WTC11 (cell line): ENCODE data around the gene BTNL9. TPM values are rescaled to one million over a fixed set of nuclear protein-coding genes. Genes with fewer than 3 reads are reported as not detected.

Experiments used
- ATAC-seq: fragments of 200-7000 bp; cut with Tn5 transposase; 2 replicates; pipeline ENCODE4 v1.10.0; 2021; ENCODE audit warnings: mild to moderate bottlenecking, moderate library complexity
- CTCF ChIA-PET: fragments of 300-600 bp; sonication (Branson Sonifier 250); formaldehyde crosslinking; loops from one replicate; lab custom pipeline; 2021; ENCODE audit warnings: antibody characterized with exemption; lab: Charles Lee
- POLR2A ChIA-PET: fragments of 350-600 bp; sonication (Branson Sonifier 250); formaldehyde crosslinking; loops from one replicate; lab custom pipeline; 2021; ENCODE audit warnings: antibody characterized with exemption; lab: Charles Lee
- DNase-seq: peaks from one replicate; pipeline ENCODE4 v3.0.0; 2021; ENCODE audit warnings: low spot score
- H3K27ac Mint-ChIP-seq: 2 replicates; pipeline ENCODE4 v1.8.0; 2021; ENCODE audit warnings: mixed read lengths
- H3K27me3 Mint-ChIP-seq: 2 replicates; pipeline ENCODE4 v1.8.0; 2021; ENCODE audit warnings: low read depth, mild to moderate bottlenecking, moderate library complexity, mixed read lengths
- H3K36me3 Mint-ChIP-seq: 2 replicates; pipeline ENCODE4 v1.8.0; 2021; ENCODE audit warnings: mixed read lengths
- H3K4me1 Mint-ChIP-seq: 2 replicates; pipeline ENCODE4 v1.8.0; 2022; ENCODE audit warnings: mixed read lengths
- H3K4me3 Mint-ChIP-seq: 2 replicates; pipeline ENCODE4 v1.8.0; 2021; ENCODE audit warnings: mild to moderate bottlenecking, moderate library complexity, mixed read lengths
- H3K9me3 Mint-ChIP-seq: 2 replicates; pipeline ENCODE4 v1.8.0; 2021; ENCODE audit warnings: mixed read lengths
- AFF4 ChIP-seq: sonication (generic); formaldehyde crosslinking; IDR thresholded peaks from 2 replicates; pipeline ENCODE4 v1.8.1; 2023; ENCODE audit warnings: mild to moderate bottlenecking, missing genetic modification reagents, borderline replicate concordance
- ATF6 ChIP-seq: sonication (generic); formaldehyde crosslinking; IDR thresholded peaks from 2 replicates; pipeline ENCODE4 v1.8.1; 2023; ENCODE audit warnings: mild to moderate bottlenecking, missing genetic modification reagents
- CBFB ChIP-seq: sonication (generic); formaldehyde crosslinking; IDR thresholded peaks from 2 replicates; pipeline ENCODE4 v1.8.1; 2022; ENCODE audit warnings: mild to moderate bottlenecking, low read depth, missing genetic modification reagents
- FOXK1 ChIP-seq: sonication (generic); formaldehyde crosslinking; IDR thresholded peaks from 2 replicates; pipeline ENCODE4 v1.8.0; 2022; ENCODE audit warnings: mild to moderate bottlenecking, moderate library complexity, missing genetic modification reagents
- FOXP4 ChIP-seq: sonication (generic); formaldehyde crosslinking; IDR thresholded peaks from 2 replicates; pipeline ENCODE4 v1.8.0; 2022; ENCODE audit warnings: mild to moderate bottlenecking, missing genetic modification reagents
- GTF2I ChIP-seq: fragments of 250-450 bp; sonication (Bioruptor Pico); conservative IDR thresholded peaks from 2 replicates; pipeline ENCODE4 v1.4.0; 2021; ENCODE audit warnings: mild to moderate bottlenecking
- HMGXB4 ChIP-seq: sonication (generic); formaldehyde crosslinking; IDR thresholded peaks from 2 replicates; pipeline ENCODE4 v1.8.1; 2023; ENCODE audit warnings: mild to moderate bottlenecking, moderate library complexity, missing genetic modification reagents
- IRF1 ChIP-seq: sonication (generic); formaldehyde crosslinking; IDR thresholded peaks from 2 replicates; pipeline ENCODE4 v1.8.0; 2023; ENCODE audit warnings: missing genetic modification reagents
- KAT7 ChIP-seq: sonication (generic); formaldehyde crosslinking; IDR thresholded peaks from 2 replicates; pipeline ENCODE4 v1.8.1; 2023; ENCODE audit warnings: missing genetic modification reagents, mild to moderate bottlenecking, borderline replicate concordance
- MXD4 ChIP-seq: fragments of 250-450 bp; sonication (Bioruptor Pico); IDR thresholded peaks from 2 replicates; pipeline ENCODE4 v1.8.0; 2021; ENCODE audit warnings: mild to moderate bottlenecking, moderate library complexity, borderline replicate concordance
- NR3C1 ChIP-seq: sonication (generic); formaldehyde crosslinking; conservative IDR thresholded peaks from 2 replicates; pipeline ENCODE4 v1.8.1; 2023; ENCODE audit warnings: low read depth, mild to moderate bottlenecking, missing genetic modification reagents
- PREB ChIP-seq: sonication (generic); formaldehyde crosslinking; IDR thresholded peaks from 2 replicates; pipeline ENCODE4 v1.8.1; 2022; ENCODE audit warnings: mild to moderate bottlenecking, missing genetic modification reagents, moderate library complexity, borderline replicate concordance
- PRRX2 ChIP-seq: fragments of 250-450 bp; sonication (Bioruptor Pico); IDR thresholded peaks from 2 replicates; pipeline ENCODE4 v1.8.0; 2021; ENCODE audit warnings: mild to moderate bottlenecking
- RORB ChIP-seq: fragments of 250-450 bp; sonication (Bioruptor Pico); IDR thresholded peaks from 2 replicates; pipeline ENCODE4 v1.9.0; 2021; ENCODE audit warnings: mild to moderate bottlenecking
- SMAD4 ChIP-seq: sonication (generic); formaldehyde crosslinking; IDR thresholded peaks from 2 replicates; pipeline ENCODE4 v1.8.0; 2022; ENCODE audit warnings: mild to moderate bottlenecking, missing genetic modification reagents
- SP1 ChIP-seq: sonication (generic); formaldehyde crosslinking; conservative IDR thresholded peaks from 2 replicates; pipeline ENCODE4 v1.8.1; 2022; ENCODE audit warnings: missing genetic modification reagents
- USF1 ChIP-seq: sonication (generic); formaldehyde crosslinking; IDR thresholded peaks from 2 replicates; pipeline ENCODE4 v1.8.0; 2022; ENCODE audit warnings: mild to moderate bottlenecking, missing genetic modification reagents
- ZNF121 ChIP-seq: sonication (generic); formaldehyde crosslinking; IDR thresholded peaks from 2 replicates; pipeline ENCODE4 v1.8.0; 2023; ENCODE audit warnings: missing genetic modification reagents
- ZNF425 ChIP-seq: fragments of 250-450 bp; sonication (Bioruptor Pico); conservative IDR thresholded peaks from 2 replicates; pipeline ENCODE4 v1.9.0; 2021; ENCODE audit warnings: mild to moderate bottlenecking
- total RNA-seq: library from RNA; stranded (reverse); gene quantifications from 3 replicates; pipeline ENCODE4 v1.2.3, GENCODE V29; 2021

The BTNL9 gene
- total RNA-seq, 1 experiment from 2014 or later: 3.4 TPM

GRCh38 chr5:181044662-181045305 is 4.7 kb downstream of the BTNL9 start:
- H3K27ac Mint-ChIP-seq: no peak overlapping the region
- ATAC-seq (no peak), DNase-seq (no peak)
- ChIA-PET POLR2A (no interaction called here), CTCF (interaction anchor here (1.0 to 1.3 kb wide), 2 partner anchors 9 to 123 kb away, joined by 4 to 5 read pairs; no protein-coding TSS in a partner anchor)
- no peaks in the 10 kb centered on the region for H3K36me3 Mint-ChIP-seq
- H3K4me3 Mint-ChIP-seq: no peak overlapping the region
- peaks cover 26% of the 10 kb centered on the region for H3K27me3 Mint-ChIP-seq
- TF ChIP-seq FOXK1 (CRISPR knock-in tag): no peak
- TF ChIP-seq MXD4 (CRISPR knock-in tag): no peak
- no peak for TF ChIP-seq PREB (CRISPR knock-in tag)
- TF ChIP-seq SP1 (CRISPR knock-in tag): no peak
- TF ChIP-seq CBFB (CRISPR knock-in tag): no peak
- no peak for TF ChIP-seq FOXP4
- no peak for TF ChIP-seq ZNF425 (CRISPR knock-in tag)
- TF ChIP-seq ATF6 (CRISPR knock-in tag): no peak
- no peak for TF ChIP-seq SMAD4 (CRISPR knock-in tag)
- TF ChIP-seq HMGXB4 (CRISPR knock-in tag): no peak
- no peak for TF ChIP-seq KAT7 (CRISPR knock-in tag)
- no peak for TF ChIP-seq NR3C1 (CRISPR knock-in tag)
- no peak for TF ChIP-seq PRRX2 (CRISPR knock-in tag)
- TF ChIP-seq RORB (CRISPR knock-in tag): no peak
- no peak for TF ChIP-seq USF1
- TF ChIP-seq ZNF121 (CRISPR knock-in tag): no peak
- TF ChIP-seq IRF1 (CRISPR knock-in tag): no peak
- no peak for TF ChIP-seq GTF2I (CRISPR knock-in tag)
- no peak for TF ChIP-seq AFF4 (CRISPR knock-in tag)
- TF ChIP-seq, all 79 proteins: peak for 0
- peaks cover 5% of the 10 kb centered on the region; the same call in 1 of the 2 replicates for H3K4me1 Mint-ChIP-seq
- H3K9me3 Mint-ChIP-seq: no peaks in the 10 kb centered on the region
